GM21515 (cell line): ENCODE data around the gene LIPA.
"Not testable (repeated sequence)": the region's sequence is repeated elsewhere in the genome, so short reads cannot be mapped to it uniquely, and the experiment has no call there.

ENCODE experiments used
- ATAC-seq: cut with Tn5 transposase; IDR thresholded peaks from one replicate; pipeline ENCODE4 v1.9.1; 2021; ENCODE audit not compliant: unreplicated experiment

LIPA gene

DNA sequence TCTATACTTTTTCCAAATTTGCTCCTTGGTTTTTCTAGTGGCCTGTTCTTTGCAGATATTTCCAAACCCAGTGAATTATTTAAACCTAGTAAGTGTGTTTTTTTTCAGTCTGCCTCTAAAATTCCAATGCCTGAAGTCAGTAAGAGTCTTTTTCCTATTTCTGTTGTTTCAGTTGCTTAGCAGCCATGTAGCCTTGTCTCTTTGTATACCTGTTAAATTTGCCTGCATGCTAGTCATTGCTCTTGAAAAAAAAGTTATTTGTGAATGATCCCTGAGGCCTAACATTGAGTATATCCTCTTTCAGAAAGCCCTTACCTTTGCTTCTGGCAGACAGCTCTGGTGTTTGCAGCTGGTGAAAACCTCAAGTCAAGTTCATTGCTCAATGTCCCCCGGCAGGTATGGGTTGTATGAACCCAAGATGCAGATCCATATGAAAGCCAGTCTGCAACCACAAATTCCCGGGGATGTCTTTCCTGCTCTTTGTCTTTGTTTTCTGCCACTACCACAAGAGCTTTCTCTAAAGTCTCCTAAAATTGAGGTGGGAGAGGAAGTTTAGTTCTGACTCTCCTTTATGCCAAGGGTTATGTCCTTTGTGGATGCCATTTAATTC lies 80.2 kb downstream of the LIPA start:
- no peak for ATAC-seq

- ATAC-seq: not testable (repeated sequence)
These were observed 83.1 kb downstream of the LIPA start for GRCh38 chr10:89168354-89168900.

DNA sequence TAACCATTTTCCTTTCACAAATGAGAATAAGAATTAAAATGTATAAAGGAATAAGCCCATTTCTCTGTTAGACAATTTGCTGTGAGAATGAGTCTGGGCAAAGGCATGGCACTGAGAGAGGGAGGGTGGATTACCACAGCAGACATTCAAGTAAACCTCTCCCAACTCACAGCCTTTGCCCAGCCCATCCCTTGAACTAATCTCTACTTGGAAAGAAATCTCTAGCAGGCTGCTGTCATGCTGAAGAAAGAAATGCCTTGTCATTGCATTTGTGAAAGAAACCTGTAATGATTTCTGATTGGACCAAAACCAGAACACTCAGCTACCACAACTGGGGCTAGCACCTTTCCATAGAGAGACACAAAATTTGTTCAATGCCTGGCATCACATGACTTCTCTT lies 83.7 kb downstream of the LIPA start:
- no peak for ATAC-seq

- ATAC-seq: no peak
These were observed 85.7 kb downstream of the LIPA start for GRCh38 chr10:89165923-89166322.

- no peak for ATAC-seq
These were observed 86.7 kb downstream of the LIPA start for GRCh38 chr10:89164920-89165319.

DNA sequence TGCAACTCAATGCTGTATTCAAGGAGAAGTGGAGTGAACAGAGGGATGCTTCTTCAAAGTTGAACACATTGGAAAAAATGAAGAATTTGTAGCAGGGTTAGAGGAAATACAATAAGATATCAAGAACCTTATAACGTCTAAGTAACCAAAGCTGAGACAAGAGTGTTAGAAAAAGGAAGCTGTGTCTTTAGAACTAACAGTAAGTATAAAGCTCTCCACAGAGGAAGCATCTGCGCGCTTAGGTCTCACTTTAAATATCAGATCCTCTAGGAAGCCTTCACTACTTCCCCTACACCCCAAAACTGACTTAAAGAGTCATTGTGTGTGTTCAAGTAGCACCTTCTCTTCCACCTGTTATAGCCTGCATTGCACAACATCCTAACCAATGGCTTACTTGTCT lies 87.5 kb downstream of the LIPA start:
- peak; percentile 9 for ATAC-seq
